HepG2 (cell line): ENCODE measurements around the gene RHBDF2. TPM values are rescaled to one million over a fixed set of nuclear protein-coding genes. Genes with fewer than 3 reads are reported as not detected.
A peak's percentile ranks its signal among the peaks of the same experiment; 100 is the strongest.

ENCODE experiments used
- ARNT2 ChIP-seq: sonication (generic); formaldehyde crosslinking; IDR thresholded peaks from 2 replicates; pipeline ENCODE4 v1.8.0; 2022; ENCODE audit warnings: mild to moderate bottlenecking, low read depth, missing genetic modification reagents, moderate library complexity
- DPF2 ChIP-seq: sonication (generic); formaldehyde crosslinking; IDR thresholded peaks from 2 replicates; pipeline ENCODE4 v1.4.0; 2020; ENCODE audit warnings: mild to moderate bottlenecking, low read depth, missing genetic modification reagents, borderline replicate concordance
- GTF3A ChIP-seq: sonication (generic); formaldehyde crosslinking; conservative IDR thresholded peaks from 2 replicates; pipeline ENCODE4 v1.4.0; 2020; ENCODE audit warnings: mild to moderate bottlenecking, missing genetic modification reagents
- HDAC1 ChIP-seq: sonication (generic); formaldehyde crosslinking; IDR thresholded peaks from 2 replicates; pipeline ENCODE4 v1.5.1; 2020; ENCODE audit warnings: mild to moderate bottlenecking, missing genetic modification reagents
- JARID2 ChIP-seq: sonication (generic); formaldehyde crosslinking; IDR thresholded peaks from 2 replicates; pipeline ENCODE4 v1.8.1; 2023; ENCODE audit warnings: missing genetic modification reagents, inconsistent platforms; ENCODE audit not compliant: insufficient replicate concordance
- MYNN ChIP-seq: sonication (generic); formaldehyde crosslinking; IDR thresholded peaks from 2 replicates; pipeline ENCODE4 v1.4.0; 2020; ENCODE audit warnings: mild to moderate bottlenecking, low read depth, missing genetic modification reagents
- NPAS2 ChIP-seq: sonication (generic); formaldehyde crosslinking; IDR thresholded peaks from 2 replicates; pipeline ENCODE4 v1.8.0; 2022; ENCODE audit warnings: mild to moderate bottlenecking, missing genetic modification reagents, borderline replicate concordance
- PAWR ChIP-seq: sonication (generic); formaldehyde crosslinking; IDR thresholded peaks from 2 replicates; pipeline ENCODE4 v1.4.0; 2020; ENCODE audit warnings: missing genetic modification reagents, mild to moderate bottlenecking, borderline replicate concordance
- PHF8 ChIP-seq: sonication (generic); formaldehyde crosslinking; IDR thresholded peaks from 2 replicates; pipeline ENCODE4 v1.5.0; 2020; ENCODE audit warnings: missing genetic modification reagents
- PRMT3 ChIP-seq: sonication (generic); formaldehyde crosslinking; IDR thresholded peaks from 2 replicates; pipeline ENCODE4 v1.8.1; 2022; ENCODE audit warnings: low read depth, mild to moderate bottlenecking, moderate library complexity, missing genetic modification reagents, borderline replicate concordance
- RCOR2 ChIP-seq: IDR thresholded peaks from 2 replicates; pipeline ENCODE4 v1.6.1; 2016; ENCODE audit warnings: missing biosample characterization, missing genetic modification reagents
- STAG1 ChIP-seq: sonication (generic); formaldehyde crosslinking; IDR thresholded peaks from 2 replicates; pipeline ENCODE4 v1.4.0; 2020; ENCODE audit warnings: missing genetic modification reagents
- ZBTB20 ChIP-seq: sonication (generic); formaldehyde crosslinking; IDR thresholded peaks from 2 replicates; pipeline ENCODE4 v1.8.1; 2023; ENCODE audit warnings: missing genetic modification reagents, low read depth, mild to moderate bottlenecking, borderline replicate concordance
- ZBTB7B ChIP-seq: sonication (generic); formaldehyde crosslinking; IDR thresholded peaks from 2 replicates; pipeline ENCODE4 v1.4.0; 2020; ENCODE audit warnings: missing genetic modification reagents
- ZMYM3 ChIP-seq: sonication (generic); formaldehyde crosslinking; IDR thresholded peaks from 2 replicates; pipeline ENCODE4 v1.5.1; 2020; ENCODE audit warnings: mild to moderate bottlenecking, missing genetic modification reagents
- ZNF207 ChIP-seq: fragments of 450-650 bp; IDR thresholded peaks from 2 replicates; pipeline ENCODE4 v1.6.1; 2016; ENCODE audit warnings: antibody characterized with exemption, borderline replicate concordance
- ZNF296 ChIP-seq: sonication (generic); formaldehyde crosslinking; conservative IDR thresholded peaks from 2 replicates; pipeline ENCODE4 v1.5.0; 2020; ENCODE audit warnings: mild to moderate bottlenecking, missing genetic modification reagents
- ZNF34 ChIP-seq: sonication (generic); formaldehyde crosslinking; IDR thresholded peaks from 2 replicates; pipeline ENCODE4 v1.4.0; 2020; ENCODE audit warnings: mild to moderate bottlenecking, missing genetic modification reagents, borderline replicate concordance
- ZNF619 ChIP-seq: sonication (generic); formaldehyde crosslinking; IDR thresholded peaks from 2 replicates; pipeline ENCODE4 v1.4.0; 2020; ENCODE audit warnings: mild to moderate bottlenecking, missing genetic modification reagents
- polyA plus RNA-seq, 8 experiments: library from polyadenylated mRNA; depleted of rRNA in 3 of 8; stranded (reverse) in 7 of 8; unstranded in 1 of 8; fragments of >200 nt; fragmentation: Illumina TruSeq in 4 of 8; extraction: Trizol in 4 of 8; gene quantifications; 2 replicates each; pipeline versions ENCODE4 v1.2.1 to v1.2.3, GENCODE V29; 2011 to 2016; ENCODE audit warnings: low read depth in 4 of 8, missing spikeins in 1 of 8, mixed read lengths in 1 of 8; ENCODE audit not compliant: insufficient read depth in 1 of 8
- total RNA-seq, 5 experiments: library from RNA; depleted of rRNA; stranded (reverse); fragments of >200 nt; fragmentation: Illumina TruSeq; extraction: Trizol; gene quantifications; 2 replicates each; pipeline ENCODE4 v1.2.3, GENCODE V29; 2016; ENCODE audit warnings: low read depth in 1 of 5
- TF ChIP-seq, protein P1 (sequence below): sonication (generic); formaldehyde crosslinking; IDR thresholded peaks from 2 replicates; pipeline ENCODE4 v1.8.1; 2023; ENCODE audit warnings: mild to moderate bottlenecking, inconsistent platforms, moderate library complexity, missing genetic modification reagents, borderline replicate concordance
- TF ChIP-seq, protein P2 (sequence below): sonication (generic); formaldehyde crosslinking; IDR thresholded peaks from 2 replicates; pipeline ENCODE4 v1.4.0; 2020; ENCODE audit warnings: mild to moderate bottlenecking, low read depth, missing genetic modification reagents
- TF ChIP-seq, protein P3 (sequence below): sonication (generic); formaldehyde crosslinking; IDR thresholded peaks from 2 replicates; pipeline ENCODE4 v1.4.0; 2020; ENCODE audit warnings: mild to moderate bottlenecking, missing genetic modification reagents

RHBDF2 gene
- total and polyA plus RNA-seq, 2 of the 13 experiments (the other 11 are each of a cell fraction or from before 2014, with no cell fraction given) = 7.8 to 24.2 TPM

DNA sequence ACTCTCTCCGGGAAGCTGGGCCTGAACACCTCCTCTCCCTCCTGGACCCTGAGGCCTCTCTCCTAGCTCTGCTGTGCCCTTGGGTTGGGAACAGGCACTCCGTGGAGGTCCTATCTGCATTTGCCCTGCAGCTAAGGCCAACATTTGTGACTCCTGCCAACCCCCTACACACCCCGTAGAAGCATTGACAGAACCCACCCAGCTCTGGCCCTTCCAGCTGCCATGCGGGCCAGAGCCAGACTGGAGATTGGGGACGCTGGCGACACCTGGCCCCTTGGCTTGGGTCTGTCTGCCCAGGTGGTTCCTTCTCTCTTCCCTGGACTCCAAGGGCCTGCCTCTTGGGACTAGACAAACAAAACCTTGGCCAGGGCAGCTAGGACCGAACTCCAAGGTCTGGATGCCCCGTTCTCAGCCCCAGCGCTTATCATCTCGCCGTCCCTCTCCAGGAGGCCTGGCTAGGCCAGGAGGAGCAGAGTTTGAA lies 644 bp upstream of the RHBDF2 start (continued):
- TF ChIP-seq NPAS2 (CRISPR knock-in tag) (no peak), RCOR2 (CRISPR knock-in tag) (no peak), GTF3A (CRISPR knock-in tag) (no peak), ZBTB7B (no peak), PHF8 (CRISPR knock-in tag) (peak; percentile 46; the same call in 1 of the 2 replicates), ARNT2 (CRISPR knock-in tag) (no peak), MYNN (CRISPR knock-in tag) (no peak), ZNF34 (no peak; the same call in 1 of the 2 replicates), HDAC1 (peak; percentile 3; the same call in 1 of the 2 replicates), JARID2 (no peak), ZNF619 (no peak), ZNF207 (no peak), PRMT3 (CRISPR knock-in tag) (no peak), DPF2 (peak; percentile 24; the same call in 1 of the 2 replicates), ZMYM3 (no peak), ZBTB20 (no peak; the same call in 1 of the 2 replicates), PAWR (CRISPR knock-in tag) (no peak), STAG1 (CRISPR knock-in tag) (no peak; the same call in 1 of the 2 replicates), ZNF296 (0 out of 2 replicates have a peak, but pooled peaks have one; percentile 65)
- TF ChIP-seq, protein P1, sequence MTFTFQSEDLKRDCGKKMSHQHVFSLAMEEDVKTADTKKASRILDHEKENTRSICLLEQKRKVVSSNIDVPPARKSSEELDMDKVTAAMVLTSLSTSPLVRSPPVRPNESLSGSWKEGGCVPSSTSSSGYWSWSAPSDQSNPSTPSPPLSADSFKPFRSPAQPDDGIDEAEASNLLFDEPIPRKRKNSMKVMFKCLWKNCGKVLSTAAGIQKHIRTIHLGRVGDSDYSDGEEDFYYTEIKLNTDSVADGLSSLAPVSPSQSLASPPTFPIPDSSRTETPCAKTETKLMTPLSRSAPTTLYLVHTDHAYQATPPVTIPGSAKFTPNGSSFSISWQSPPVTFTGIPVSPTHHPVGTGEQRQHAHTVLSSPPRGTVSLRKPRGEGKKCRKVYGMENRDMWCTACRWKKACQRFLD (CRISPR knock-in tag) = no peak
- TF ChIP-seq, protein P2, sequence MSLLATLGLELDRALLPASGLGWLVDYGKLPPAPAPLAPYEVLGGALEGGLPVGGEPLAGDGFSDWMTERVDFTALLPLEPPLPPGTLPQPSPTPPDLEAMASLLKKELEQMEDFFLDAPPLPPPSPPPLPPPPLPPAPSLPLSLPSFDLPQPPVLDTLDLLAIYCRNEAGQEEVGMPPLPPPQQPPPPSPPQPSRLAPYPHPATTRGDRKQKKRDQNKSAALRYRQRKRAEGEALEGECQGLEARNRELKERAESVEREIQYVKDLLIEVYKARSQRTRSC = 0 out of 2 replicates have a peak, but pooled peaks have one; percentile 49
- TF ChIP-seq, protein P3, sequence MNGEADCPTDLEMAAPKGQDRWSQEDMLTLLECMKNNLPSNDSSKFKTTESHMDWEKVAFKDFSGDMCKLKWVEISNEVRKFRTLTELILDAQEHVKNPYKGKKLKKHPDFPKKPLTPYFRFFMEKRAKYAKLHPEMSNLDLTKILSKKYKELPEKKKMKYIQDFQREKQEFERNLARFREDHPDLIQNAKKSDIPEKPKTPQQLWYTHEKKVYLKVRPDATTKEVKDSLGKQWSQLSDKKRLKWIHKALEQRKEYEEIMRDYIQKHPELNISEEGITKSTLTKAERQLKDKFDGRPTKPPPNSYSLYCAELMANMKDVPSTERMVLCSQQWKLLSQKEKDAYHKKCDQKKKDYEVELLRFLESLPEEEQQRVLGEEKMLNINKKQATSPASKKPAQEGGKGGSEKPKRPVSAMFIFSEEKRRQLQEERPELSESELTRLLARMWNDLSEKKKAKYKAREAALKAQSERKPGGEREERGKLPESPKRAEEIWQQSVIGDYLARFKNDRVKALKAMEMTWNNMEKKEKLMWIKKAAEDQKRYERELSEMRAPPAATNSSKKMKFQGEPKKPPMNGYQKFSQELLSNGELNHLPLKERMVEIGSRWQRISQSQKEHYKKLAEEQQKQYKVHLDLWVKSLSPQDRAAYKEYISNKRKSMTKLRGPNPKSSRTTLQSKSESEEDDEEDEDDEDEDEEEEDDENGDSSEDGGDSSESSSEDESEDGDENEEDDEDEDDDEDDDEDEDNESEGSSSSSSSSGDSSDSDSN (CRISPR knock-in tag) = peak; percentile 19; the same call in 1 of the 2 replicates
